Measurements from ENCODE around the gene CALML5. TPM values are rescaled to one million over a fixed set of nuclear protein-coding genes. Genes with fewer than 3 reads are reported as not detected.

The CALML5 gene
- not detected in 2 replicates for total RNA-seq (ENCODE audit: low replicate concordance)

- no peaks in the 10 kb centered on the region for H3K4me1 ChIP-seq
- H2AFZ ChIP-seq (replicated peaks), result no peak within 1 kb of the TSS
Measured at GRCh38 chr10:5499493-5500140, at the start of gene CALML5. TSS of gene CALML5 (minus strand) at chr10:5499570. CDS start at chr10:5499438, 132 bp downstream.

GRCh38 chr10:5547931-5548660 is 48.7 kb upstream of the CALML5 start:
- no peak for DNase-seq (ENCODE audit: low spot score)
- Histone ChIP-seq H3K79me2 (ENCODE audit: low read depth) (no peaks in the 10 kb centered on the region), H3K4me2 (peak overlapping the region; percentile 19), H3K9me3 (ENCODE audit: low read depth) (no peaks in the 10 kb centered on the region), H3K27ac (no peak overlapping the region), H3F3A (ENCODE audit: low read depth) (no peaks in the 10 kb centered on the region), H3K4me1 (peaks cover 7% of the 10 kb centered on the region), H3K4me3 (no peak overlapping the region), H3K36me3 (no peaks in the 10 kb centered on the region), H3K9ac (no peak overlapping the region), H2AFZ (replicated peaks) (no peak overlapping the region), H4K20me1 (ENCODE audit: low read depth) (no peaks in the 10 kb centered on the region), H3K27me3 (no peaks in the 10 kb centered on the region)
- Mint-ChIP-seq H3K27me3 (ENCODE audit: insufficient read depth, low read depth) (peaks cover 4% of the 10 kb centered on the region), H3K36me3 (no peaks in the 10 kb centered on the region), H3K27ac (no peak overlapping the region), H3K4me3 (no peak overlapping the region), H3K9me3 (peaks cover 4% of the 10 kb centered on the region), H3K4me1 (peaks cover 11% of the 10 kb centered on the region)
- no peak for TF ChIP-seq CTCF (IDR thresholded peaks at IDR 0.05)
- no peak for TF ChIP-seq EZH2 (IDR thresholded peaks at IDR 0.05)
- TF ChIP-seq EZH2phosphoT487 (IDR thresholded peaks at IDR 0.05), result no peak

More at GRCh38 chr10:5499493-5500140, at the start of gene CALML5:
- no peak within 1 kb of the TSS for H3K9ac ChIP-seq
- H3K27me3 Mint-ChIP-seq (ENCODE audit: insufficient read depth, low read depth), result peaks cover 12% of the 10 kb centered on the region
- H4K20me1 ChIP-seq (ENCODE audit: low read depth), result no peaks in the 10 kb centered on the region
- no peaks in the 10 kb centered on the region for H3F3A ChIP-seq (ENCODE audit: low read depth)
- H3K79me2 ChIP-seq (ENCODE audit: low read depth), result no peaks in the 10 kb centered on the region
- no peaks in the 10 kb centered on the region for H3K9me3 ChIP-seq (ENCODE audit: low read depth)
- H3K27me3 ChIP-seq, result no peaks in the 10 kb centered on the region
- no peaks in the 10 kb centered on the region for H3K36me3 ChIP-seq
- TF ChIP-seq CTCF (IDR thresholded peaks at IDR 0.05) (no peak), EZH2phosphoT487 (IDR thresholded peaks at IDR 0.05) (no peak), EZH2 (IDR thresholded peaks at IDR 0.05) (no peak)
- DNase-seq (ENCODE audit: low spot score), result no peak
- no peak within 1 kb of the TSS for H3K4me3 Mint-ChIP-seq
- no peak within 1 kb of the TSS for H3K4me2 ChIP-seq
- H3K27ac Mint-ChIP-seq, result peak within 1 kb of the TSS; percentile 27
- no peaks in the 10 kb centered on the region for H3K36me3 Mint-ChIP-seq
- H3K4me3 ChIP-seq, result no peak within 1 kb of the TSS
- no peaks in the 10 kb centered on the region for H3K9me3 Mint-ChIP-seq
- H3K4me1 Mint-ChIP-seq, result peaks cover 12% of the 10 kb centered on the region
- no peak within 1 kb of the TSS for H3K27ac ChIP-seq

- peaks cover 4% of the 10 kb centered on the region for H3K27me3 Mint-ChIP-seq (ENCODE audit: insufficient read depth, low read depth)
- Histone ChIP-seq H3K9ac (no peak overlapping the region), H3K36me3 (peaks cover under 1% of the 10 kb centered on the region), H3F3A (ENCODE audit: low read depth) (no peaks in the 10 kb centered on the region), H3K4me2 (no peak overlapping the region), H3K27me3 (no peaks in the 10 kb centered on the region), H3K27ac (no peak overlapping the region), H3K9me3 (ENCODE audit: low read depth) (peaks cover 5% of the 10 kb centered on the region), H3K4me1 (peaks cover 7% of the 10 kb centered on the region), H3K4me3 (no peak overlapping the region), H4K20me1 (ENCODE audit: low read depth) (no peaks in the 10 kb centered on the region), H3K79me2 (ENCODE audit: low read depth) (no peaks in the 10 kb centered on the region), H2AFZ (replicated peaks) (no peak overlapping the region)
- no peaks in the 10 kb centered on the region for H3K36me3 Mint-ChIP-seq
- TF ChIP-seq EZH2 (IDR thresholded peaks at IDR 0.05) (no peak), EZH2phosphoT487 (IDR thresholded peaks at IDR 0.05) (no peak), CTCF (IDR thresholded peaks at IDR 0.05) (no peak)
- H3K4me1 Mint-ChIP-seq, result peaks cover 6% of the 10 kb centered on the region
- peaks cover 7% of the 10 kb centered on the region for H3K9me3 Mint-ChIP-seq
- no peak overlapping the region for H3K4me3 Mint-ChIP-seq
- DNase-seq (ENCODE audit: low spot score), result no peak
- no peak overlapping the region for H3K27ac Mint-ChIP-seq
Measured at GRCh38 chr10:5547681-5547930, 48.2 kb upstream of the CALML5 start.

Data from neural progenitor cell (in vitro differentiated cells).